Gastrocnemius medialis (tissue), 4 donors: Measurements from ENCODE around the gene RIMBP2. TPM values are rescaled to one million over a fixed set of nuclear protein-coding genes. Genes with fewer than 3 reads are reported as not detected.
A peak's percentile ranks its signal among the peaks of the same experiment; 100 is the strongest.
"Not testable (repeated sequence)": the region's sequence is repeated elsewhere in the genome, so short reads cannot be mapped to it uniquely, and the experiment has no call there.

ENCODE experiments used
- ATAC-seq, 2 donors: fragments of 150-250 bp; one replicate each; pipeline ENCODE4 v1.9.1; 2016
- DNase-seq, 2 donors: peaks; one replicate each; pipeline ENCODE4 v3.0.0-alpha.2; 2019
- H3K27ac ChIP-seq, 4 donors: fragments of 200-600 bp; sonication (generic); 1 replicate in 1 of 4; 2 replicates in 3 of 4; pipeline ENCODE4 v1.5.1; 2016 to 2018; ENCODE audit warnings: mild to moderate bottlenecking in 2 of 4, moderate library complexity in 1 of 4
- H3K27me3 ChIP-seq, 3 donors: fragments of 200-600 bp; sonication (generic) in 2 of 3; 1 replicate in 1 of 3; 2 replicates in 2 of 3; pipeline versions ENCODE4 v1.5.1 to v1.6.0; 2016 to 2019; ENCODE audit warnings: mild to moderate bottlenecking in 1 of 3, moderate library complexity in 1 of 3
- H3K36me3 ChIP-seq, 2 donors: fragments of 200-600 bp; sonication (generic) in 1 of 2; one replicate each; pipeline ENCODE4 v1.5.1; 2017 to 2018
- H3K4me1 ChIP-seq, 2 donors: fragments of 200-600 bp; sonication (generic) in 1 of 2; one replicate each; pipeline ENCODE4 v1.5.1; 2016 to 2017; ENCODE audit warnings: mild to moderate bottlenecking in 2 of 2
- H3K4me3 ChIP-seq, 4 donors: fragments of 200-600 bp; sonication (generic) in 3 of 4; 1 replicate in 1 of 4; 2 replicates in 3 of 4; pipeline ENCODE4 v1.5.1; 2016 to 2019; ENCODE audit warnings: mild to moderate bottlenecking in 2 of 4
- H3K9me3 ChIP-seq, 3 donors: fragments of 200-600 bp; sonication (generic) in 2 of 3; 1 replicate in 1 of 3; 2 replicates in 2 of 3; pipeline ENCODE4 v1.5.1; 2016 to 2019
- CTCF ChIP-seq, 5 experiments: fragments of 450-650 bp in 3 of 5; fragments of 200-600 bp in 2 of 5; sonication (generic) in 2 of 5; IDR thresholded peaks in 4 of 5; conservative IDR thresholded peaks in 1 of 5; 1 replicate in 4 of 5; 2 replicates in 1 of 5; pipeline ENCODE4 v1.5.1; 2016 to 2019; ENCODE audit warnings: antibody characterized with exemption in 5 of 5, mild to moderate bottlenecking in 3 of 5, moderate library complexity in 3 of 5
- POLR2A ChIP-seq, 2 donors: fragments of 450-650 bp; IDR thresholded peaks; one replicate each; pipeline ENCODE4 v1.6.1; 2017; ENCODE audit warnings: antibody characterized with exemption in 2 of 2, mild to moderate bottlenecking in 2 of 2, moderate library complexity in 2 of 2
- in situ Hi-C, 4 donors: fragments of 200-750 bp; cut with MboI; loops; one replicate each; pipeline versions ENCODE4 v1.15.0 to v1.8.0; 2017; ENCODE audit warnings: low sequenced_read_pairs in 4 of 4
- intact Hi-C: fragments of 100-400 bp; cut with DNase I; formaldehyde crosslinking; loops from one replicate; pipeline ENCODE4 v1.15.1; 2023; ENCODE audit warnings: low total_unique reads
- total RNA-seq, 4 donors: library from RNA; depleted of rRNA; stranded (reverse); fragments of >200 nt; gene quantifications; one replicate each; pipeline versions ENCODE4 v1.1.0 to v1.2.3, GENCODE V29; 2016

RIMBP2 gene
- total RNA-seq, 4 donors from 2014 or later: 0.76 to 2.2 (median 1.2) TPM; not detected in 1

- Histone ChIP-seq H3K27me3 (peaks cover 0 to 10% (median 0%) of the 10 kb centered on the region in 3 donors), H3K36me3 (no peaks in the 10 kb centered on the region), H3K9me3 (no peaks in the 10 kb centered on the region), H3K4me1 (no peaks in the 10 kb centered on the region), H3K27ac (no peak overlapping the region), H3K4me3 (no peak overlapping the region)
- DNase-seq (no peak), ATAC-seq (no peak)
- TF ChIP-seq CTCF (IDR thresholded peaks at IDR 0.05 in 4 of 5, conservative IDR thresholded peaks at IDR 0.05 in 1 of 5): no peak
- intact Hi-C loops (no loop called here), in situ Hi-C loops (no loop called here)
These were observed 36.7 kb upstream of the RIMBP2 start for GRCh38 chr12:130752692-130753230.

GRCh38 chr12:130752037-130752436, 35.9 kb upstream of the RIMBP2 start:
- H3K4me3 ChIP-seq, intact Hi-C loops, H3K4me1 ChIP-seq, DNase-seq, H3K36me3 ChIP-seq, H3K9me3 ChIP-seq, H3K27me3 ChIP-seq, H3K27ac ChIP-seq, ATAC-seq, in situ Hi-C loops: not testable (repeated sequence)

GRCh38 chr12:130748786-130749185, 32.7 kb upstream of the RIMBP2 start:
- H3K9me3 ChIP-seq: no peaks in the 10 kb centered on the region
- intact Hi-C loops: loop anchor here (5.0 kb wide), 2 partner anchors 346 to 706 kb away; no protein-coding TSS in a partner anchor
- H3K4me1 ChIP-seq: no peaks in the 10 kb centered on the region
- in situ Hi-C loops: loop anchor here in 1 of 4 donors (10.0 to 25.0 kb wide), 2 partner anchors 344 to 711 kb away; no protein-coding TSS in a partner anchor
- DNase-seq: no peak
- TF ChIP-seq POLR2A (IDR thresholded peaks at IDR 0.05): no peak
- TF ChIP-seq CTCF (IDR thresholded peaks at IDR 0.05 in 4 of 5, conservative IDR thresholded peaks at IDR 0.05 in 1 of 5): no peak
- peaks cover 0 to 5% (median 0%) of the 10 kb centered on the region in 3 donors for H3K27me3 ChIP-seq
- no peak overlapping the region for H3K4me3 ChIP-seq
- ATAC-seq: no peak
- no peak overlapping the region for H3K27ac ChIP-seq
- no peaks in the 10 kb centered on the region for H3K36me3 ChIP-seq

GRCh38 chr12:130747867-130748740, 32.0 kb upstream of the RIMBP2 start:
- peak in 1 of 2 donors; percentile 62 for ATAC-seq
- in situ Hi-C loops (loop anchor here in 1 of 4 donors (10.0 to 25.0 kb wide), 2 partner anchors 343 to 711 kb away; no protein-coding TSS in a partner anchor), intact Hi-C loops (loop anchor here (5.0 kb wide), 2 partner anchors 346 to 706 kb away; no protein-coding TSS in a partner anchor)
- Histone ChIP-seq H3K27ac (no peak overlapping the region), H3K9me3 (no peaks in the 10 kb centered on the region), H3K4me1 (no peaks in the 10 kb centered on the region), H3K27me3 (peaks cover 0 to 5% (median 0%) of the 10 kb centered on the region in 3 donors), H3K36me3 (no peaks in the 10 kb centered on the region), H3K4me3 (no peak overlapping the region)
- no peak for TF ChIP-seq POLR2A (IDR thresholded peaks at IDR 0.05)
- TF ChIP-seq CTCF (IDR thresholded peaks at IDR 0.05 in 4 of 5, conservative IDR thresholded peaks at IDR 0.05 in 1 of 5): peak; percentile 35 to 69 (median 55)
- DNase-seq: peak; percentile 25 to 39

- no peak for ATAC-seq
- intact Hi-C loops: loop anchor here (5.0 kb wide), 2 partner anchors 344 to 704 kb away; no protein-coding TSS in a partner anchor
- DNase-seq: no peak
- Histone ChIP-seq H3K27me3 (peaks cover 0 to 5% (median 0%) of the 10 kb centered on the region in 3 donors), H3K36me3 (no peaks in the 10 kb centered on the region), H3K9me3 (no peaks in the 10 kb centered on the region), H3K27ac (no peak overlapping the region), H3K4me3 (no peak overlapping the region), H3K4me1 (no peaks in the 10 kb centered on the region)
- TF ChIP-seq POLR2A (IDR thresholded peaks at IDR 0.05): no peak
- no peak for TF ChIP-seq CTCF (IDR thresholded peaks at IDR 0.05 in 4 of 5, conservative IDR thresholded peaks at IDR 0.05 in 1 of 5)
- in situ Hi-C loops: loop anchor here in 1 of 4 donors (10.0 to 25.0 kb wide), 2 partner anchors 342 to 709 kb away; no protein-coding TSS in a partner anchor
These were observed 30.4 kb upstream of the RIMBP2 start for GRCh38 chr12:130746546-130746945.
